Fibroblast of the aortic adventitia (primary cell): Measurements from ENCODE around the gene MKRN2. TPM values are rescaled to one million over a fixed set of nuclear protein-coding genes. Genes with fewer than 3 reads are reported as not detected.

ENCODE experiments used
- DNase-seq: peaks from one replicate; pipeline ENCODE4 v3.0.0-alpha.2; 2010; ENCODE audit warnings: low read depth
- H3K4me3 ChIP-seq: 2 replicates; pipeline ENCODE4 v1.5.1; 2011; ENCODE audit warnings: low read depth, mild to moderate bottlenecking, control low read depth, low read length, moderate library complexity
- total RNA-seq: library from RNA; depleted of rRNA; stranded (reverse); fragments of >200 nt; gene quantifications from 2 replicates; pipeline ENCODE4 v1.2.3, GENCODE V29; 2012; ENCODE audit warnings: low replicate concordance
- TF ChIP-seq, protein P1 (sequence below): IDR thresholded peaks from 2 replicates; pipeline ENCODE4 v1.5.1; 2011; ENCODE audit warnings: mild to moderate bottlenecking, low read length, control low read depth, inconsistent platforms; ENCODE audit not compliant: insufficient read depth

MKRN2 gene
- total RNA-seq = 28.8 and 41.4 TPM in 2 replicates

DNA sequence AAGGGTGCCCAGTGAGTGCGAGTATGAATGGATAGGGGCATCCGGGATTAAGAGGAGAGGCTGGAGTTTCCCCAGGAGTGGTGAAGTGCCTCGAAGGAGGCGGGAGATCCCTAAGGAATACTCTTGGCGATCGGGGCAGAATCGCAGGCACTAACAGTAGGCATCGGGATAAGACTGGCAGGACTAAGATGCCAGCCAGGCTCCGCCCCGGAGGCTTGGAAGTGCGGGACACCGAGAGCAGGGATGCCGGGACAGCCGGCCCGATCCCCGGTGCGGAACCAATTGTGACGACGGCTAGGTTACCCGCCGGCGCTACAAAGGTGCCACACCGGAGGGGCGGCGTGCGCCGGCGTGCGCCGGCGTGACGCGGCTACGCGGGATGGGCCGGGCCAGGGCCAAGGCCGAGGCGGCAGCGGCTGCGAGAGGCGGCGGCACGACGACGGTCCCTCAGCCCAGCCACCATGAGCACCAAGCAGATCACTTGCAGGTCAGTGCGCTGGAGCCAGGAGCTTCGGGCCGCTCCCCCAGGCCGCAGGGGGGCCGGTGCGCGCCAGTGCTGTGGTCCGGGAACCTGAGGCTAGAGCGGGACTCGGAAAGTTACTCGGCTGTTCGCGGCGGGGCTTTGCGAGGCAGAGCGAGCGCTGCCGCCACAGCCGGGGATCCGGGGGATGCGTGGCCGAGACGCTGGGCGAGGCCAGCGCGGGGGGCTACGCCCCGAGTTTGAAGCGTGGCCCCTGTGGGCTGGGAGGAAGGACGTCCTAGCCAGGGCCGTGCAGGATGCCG lies at the start of gene MKRN2:
TSS of gene MKRN2 (plus strand) at position 398 of the 783 bp plus-strand sequence. CDS start at position 462, 64 bp downstream.
- H3K4me3 ChIP-seq = peak within 1 kb of the TSS; percentile 92
- peak; percentile 75 for DNase-seq
- TF ChIP-seq, protein P1, sequence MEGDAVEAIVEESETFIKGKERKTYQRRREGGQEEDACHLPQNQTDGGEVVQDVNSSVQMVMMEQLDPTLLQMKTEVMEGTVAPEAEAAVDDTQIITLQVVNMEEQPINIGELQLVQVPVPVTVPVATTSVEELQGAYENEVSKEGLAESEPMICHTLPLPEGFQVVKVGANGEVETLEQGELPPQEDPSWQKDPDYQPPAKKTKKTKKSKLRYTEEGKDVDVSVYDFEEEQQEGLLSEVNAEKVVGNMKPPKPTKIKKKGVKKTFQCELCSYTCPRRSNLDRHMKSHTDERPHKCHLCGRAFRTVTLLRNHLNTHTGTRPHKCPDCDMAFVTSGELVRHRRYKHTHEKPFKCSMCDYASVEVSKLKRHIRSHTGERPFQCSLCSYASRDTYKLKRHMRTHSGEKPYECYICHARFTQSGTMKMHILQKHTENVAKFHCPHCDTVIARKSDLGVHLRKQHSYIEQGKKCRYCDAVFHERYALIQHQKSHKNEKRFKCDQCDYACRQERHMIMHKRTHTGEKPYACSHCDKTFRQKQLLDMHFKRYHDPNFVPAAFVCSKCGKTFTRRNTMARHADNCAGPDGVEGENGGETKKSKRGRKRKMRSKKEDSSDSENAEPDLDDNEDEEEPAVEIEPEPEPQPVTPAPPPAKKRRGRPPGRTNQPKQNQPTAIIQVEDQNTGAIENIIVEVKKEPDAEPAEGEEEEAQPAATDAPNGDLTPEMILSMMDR = no peak

DNA sequence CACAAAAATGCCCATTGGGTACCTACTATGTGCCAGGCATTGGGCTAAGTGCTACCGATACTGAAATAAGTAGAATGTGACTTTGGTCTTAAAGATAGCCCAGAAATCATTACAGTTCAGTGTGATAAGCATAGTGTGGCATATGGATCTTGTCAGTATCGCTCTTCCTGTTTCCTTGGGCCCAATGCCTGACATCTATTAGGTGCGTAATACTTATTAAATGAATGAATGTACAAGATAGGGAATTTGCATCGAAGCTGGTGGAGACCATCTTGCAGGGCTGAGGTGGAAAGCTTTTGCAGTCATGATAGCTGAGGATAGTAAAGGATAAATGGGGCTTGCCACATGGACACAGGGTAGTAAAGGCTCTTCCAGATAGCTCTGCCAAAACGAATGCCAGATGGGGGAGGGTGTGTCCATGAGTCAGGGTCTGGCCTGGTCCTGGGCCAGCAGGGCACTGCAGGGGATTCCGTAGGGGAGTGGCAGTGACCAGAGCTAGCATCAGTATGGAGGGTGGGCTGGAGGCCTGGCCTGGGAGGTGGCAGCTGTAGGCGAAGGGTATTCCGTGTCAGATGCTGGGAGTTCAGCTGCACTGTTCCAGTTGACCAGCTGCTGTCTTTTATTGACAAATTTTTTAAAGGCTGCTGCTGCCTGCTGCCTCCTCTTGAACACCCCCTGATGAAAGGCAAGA lies 49.2 kb upstream of the MKRN2 start:
- H3K4me3 ChIP-seq = no peak overlapping the region
- TF ChIP-seq, protein P1 = no peak
- DNase-seq = peak; percentile 66

GRCh38 chr3:12508291-12508700 lies 48.6 kb upstream of the MKRN2 start:
- peak; percentile 95 for DNase-seq
- H3K4me3 ChIP-seq = no peak overlapping the region
- TF ChIP-seq, protein P1 = no peak

- DNase-seq = no peak
- TF ChIP-seq, protein P1 = no peak
- H3K4me3 ChIP-seq = no peak overlapping the region
Observed at GRCh38 chr3:12509466-12509865, 47.4 kb upstream of the MKRN2 start.

- no peak for DNase-seq
- H3K4me3 ChIP-seq = no peak overlapping the region
- TF ChIP-seq, protein P1 = no peak
Observed at GRCh38 chr3:12512534-12513118, 44.3 kb upstream of the MKRN2 start.

- DNase-seq = no peak
- no peak overlapping the region for H3K4me3 ChIP-seq
- TF ChIP-seq, protein P1 = no peak
Observed at GRCh38 chr3:12513694-12514446, 43.0 kb upstream of the MKRN2 start.
